Breast epithelium (tissue), 3 donors: ENCODE data around the gene SUGP2.

Source experiments
- POLR2A ChIP-seq: fragments of 450-650 bp; IDR thresholded peaks from one replicate; pipeline ENCODE4 v1.6.1; 2016; ENCODE audit warnings: antibody characterized with exemption, mild to moderate bottlenecking, moderate library complexity
- POLR2AphosphoS5 ChIP-seq, 3 donors: sonication (generic); formaldehyde crosslinking; IDR thresholded peaks; one replicate each; pipeline ENCODE4 v1.6.1; 2017; ENCODE audit warnings: antibody characterized with exemption in 3 of 3
- TF ChIP-seq, protein P1 (sequence below), 3 donors: fragments of 450-650 bp; IDR thresholded peaks; one replicate each; pipeline ENCODE4 v1.5.1; 2016 to 2017; ENCODE audit warnings: antibody characterized with exemption in 3 of 3, mild to moderate bottlenecking in 3 of 3, moderate library complexity in 3 of 3

GRCh38 chr19:18978616-18979015 lies 54.7 kb downstream of the SUGP2 start:
- TF ChIP-seq, protein P1, sequence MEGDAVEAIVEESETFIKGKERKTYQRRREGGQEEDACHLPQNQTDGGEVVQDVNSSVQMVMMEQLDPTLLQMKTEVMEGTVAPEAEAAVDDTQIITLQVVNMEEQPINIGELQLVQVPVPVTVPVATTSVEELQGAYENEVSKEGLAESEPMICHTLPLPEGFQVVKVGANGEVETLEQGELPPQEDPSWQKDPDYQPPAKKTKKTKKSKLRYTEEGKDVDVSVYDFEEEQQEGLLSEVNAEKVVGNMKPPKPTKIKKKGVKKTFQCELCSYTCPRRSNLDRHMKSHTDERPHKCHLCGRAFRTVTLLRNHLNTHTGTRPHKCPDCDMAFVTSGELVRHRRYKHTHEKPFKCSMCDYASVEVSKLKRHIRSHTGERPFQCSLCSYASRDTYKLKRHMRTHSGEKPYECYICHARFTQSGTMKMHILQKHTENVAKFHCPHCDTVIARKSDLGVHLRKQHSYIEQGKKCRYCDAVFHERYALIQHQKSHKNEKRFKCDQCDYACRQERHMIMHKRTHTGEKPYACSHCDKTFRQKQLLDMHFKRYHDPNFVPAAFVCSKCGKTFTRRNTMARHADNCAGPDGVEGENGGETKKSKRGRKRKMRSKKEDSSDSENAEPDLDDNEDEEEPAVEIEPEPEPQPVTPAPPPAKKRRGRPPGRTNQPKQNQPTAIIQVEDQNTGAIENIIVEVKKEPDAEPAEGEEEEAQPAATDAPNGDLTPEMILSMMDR (IDR thresholded peaks at IDR 0.05), result no peak
- TF ChIP-seq POLR2AphosphoS5 (IDR thresholded peaks at IDR 0.05) (no peak), POLR2A (no peak)
